ENCODE results near the gene TPD52L1. TPM values are rescaled to one million over a fixed set of nuclear protein-coding genes. Genes with fewer than 3 reads are reported as not detected.

TPD52L1 gene
- total and polyA plus RNA-seq, 2 experiments from 2014 or later = 22.8 to 24.0 TPM

DNA sequence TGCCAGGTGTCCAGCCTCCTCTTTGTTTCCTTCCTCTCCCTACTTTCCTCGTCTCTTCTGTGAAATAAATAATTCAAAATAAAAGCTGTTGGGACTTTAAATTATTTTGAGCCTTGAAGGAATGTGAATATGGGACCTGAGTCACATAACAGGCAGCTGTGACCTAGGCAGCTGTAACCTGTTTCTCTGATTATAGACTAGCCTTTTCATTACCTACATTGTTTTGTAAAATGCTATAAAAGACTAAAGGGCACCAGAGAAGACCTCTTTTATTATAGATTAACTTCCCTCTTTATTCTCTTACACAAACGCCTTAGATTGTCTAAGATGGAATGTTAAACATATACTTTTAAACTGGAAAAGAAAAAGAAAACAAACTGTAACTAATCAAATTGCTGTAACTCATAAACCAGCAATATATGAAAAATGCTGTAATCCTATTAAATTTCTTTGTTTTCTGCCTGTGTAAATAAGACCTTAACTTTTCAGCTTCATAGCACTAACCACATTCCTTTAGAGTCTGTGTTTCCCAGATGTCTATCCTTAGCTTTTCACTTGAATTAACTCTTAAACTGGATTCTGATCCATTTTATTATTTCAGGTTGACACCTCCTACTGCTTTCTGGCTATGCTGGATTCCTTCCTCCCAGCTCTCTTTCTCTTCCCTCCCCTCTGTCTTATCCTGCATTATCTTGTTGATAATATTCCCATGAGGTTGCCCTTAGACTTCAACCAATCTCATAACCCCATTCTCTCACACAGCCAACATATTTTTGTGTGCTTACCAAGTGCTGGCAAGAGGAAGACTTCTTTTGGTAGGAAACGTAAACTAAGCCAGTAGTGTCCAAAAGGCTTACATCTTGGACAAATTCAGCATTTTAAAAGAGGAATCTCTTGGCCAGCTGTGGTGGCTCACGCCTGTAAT is 69.2 kb downstream of the TPD52L1 start:
- DNase-seq (ENCODE audit: low spot score) = no peak
- H3K4me1 Mint-ChIP-seq = peaks cover 20% of the 10 kb centered on the region
- no peaks in the 10 kb centered on the region for H3K9me3 Mint-ChIP-seq
- H3K4me3 ChIP-seq = no peak overlapping the region
- no peak overlapping the region for H3K4me3 Mint-ChIP-seq
- H4K20me1 ChIP-seq (replicated peaks; ENCODE audit: insufficient read depth) = no peaks in the 10 kb centered on the region
- H3K27me3 Mint-ChIP-seq (ENCODE audit: insufficient read depth, low read depth, poor library complexity) = no peaks in the 10 kb centered on the region
- H3K27me3 ChIP-seq (ENCODE audit: insufficient read depth) = no peaks in the 10 kb centered on the region
- no peaks in the 10 kb centered on the region for H3K36me3 Mint-ChIP-seq (ENCODE audit: low read depth)
- H3K9me2 ChIP-seq (ENCODE audit: insufficient read depth) = no peaks in the 10 kb centered on the region
- H3K36me3 ChIP-seq (ENCODE audit: insufficient read depth) = no peaks in the 10 kb centered on the region
- H3K4me2 ChIP-seq = no peak overlapping the region
- no peak overlapping the region for H3K27ac ChIP-seq (ENCODE audit: low read depth)
- no peak overlapping the region for H2AFZ ChIP-seq
- no peak for TF ChIP-seq EZH2phosphoT487 (IDR thresholded peaks at IDR 0.05; ENCODE audit: unreplicated experiment)
- no peak for TF ChIP-seq STAT1 (IDR thresholded peaks at IDR 0.05; ENCODE audit: unreplicated experiment)
- no peak for TF ChIP-seq POLR2AphosphoS5 (IDR thresholded peaks at IDR 0.05; ENCODE audit: low read depth)
- H3F3A ChIP-seq (replicated peaks; ENCODE audit: low read depth) = no peaks in the 10 kb centered on the region
- ATAC-seq = no peak
- no peaks in the 10 kb centered on the region for H3K79me2 ChIP-seq (replicated peaks; ENCODE audit: insufficient read depth)
- peaks cover 7% of the 10 kb centered on the region; the same call in 1 of the 2 replicates for H3K4me1 ChIP-seq (ENCODE audit: insufficient read depth)
- H3K27ac Mint-ChIP-seq = no peak overlapping the region

GRCh38 chr6:125224231-125224861 is 70.8 kb downstream of the TPD52L1 start:
- Mint-ChIP-seq H3K9me3 (no peaks in the 10 kb centered on the region), H3K36me3 (ENCODE audit: low read depth) (no peaks in the 10 kb centered on the region), H3K27me3 (ENCODE audit: insufficient read depth, low read depth, poor library complexity) (no peaks in the 10 kb centered on the region), H3K4me1 (peaks cover 13% of the 10 kb centered on the region), H3K4me3 (no peak overlapping the region), H3K27ac (no peak overlapping the region)
- no peaks in the 10 kb centered on the region for H3K27me3 ChIP-seq (ENCODE audit: insufficient read depth)
- H3K4me1 ChIP-seq (ENCODE audit: insufficient read depth) = peaks cover 5% of the 10 kb centered on the region; the same call in 1 of the 2 replicates
- H3K27ac ChIP-seq (ENCODE audit: low read depth) = no peak overlapping the region
- no peak overlapping the region for H3K4me3 ChIP-seq
- no peaks in the 10 kb centered on the region for H4K20me1 ChIP-seq (replicated peaks; ENCODE audit: insufficient read depth)
- DNase-seq (ENCODE audit: low spot score) = no peak
- no peak overlapping the region for H2AFZ ChIP-seq
- ATAC-seq = no peak
- no peaks in the 10 kb centered on the region for H3K9me2 ChIP-seq (ENCODE audit: insufficient read depth)
- H3K79me2 ChIP-seq (replicated peaks; ENCODE audit: insufficient read depth) = no peaks in the 10 kb centered on the region
- H3K4me2 ChIP-seq = no peak overlapping the region
- H3F3A ChIP-seq (replicated peaks; ENCODE audit: low read depth) = no peaks in the 10 kb centered on the region
- no peaks in the 10 kb centered on the region for H3K36me3 ChIP-seq (ENCODE audit: insufficient read depth)
- TF ChIP-seq, protein P1, sequence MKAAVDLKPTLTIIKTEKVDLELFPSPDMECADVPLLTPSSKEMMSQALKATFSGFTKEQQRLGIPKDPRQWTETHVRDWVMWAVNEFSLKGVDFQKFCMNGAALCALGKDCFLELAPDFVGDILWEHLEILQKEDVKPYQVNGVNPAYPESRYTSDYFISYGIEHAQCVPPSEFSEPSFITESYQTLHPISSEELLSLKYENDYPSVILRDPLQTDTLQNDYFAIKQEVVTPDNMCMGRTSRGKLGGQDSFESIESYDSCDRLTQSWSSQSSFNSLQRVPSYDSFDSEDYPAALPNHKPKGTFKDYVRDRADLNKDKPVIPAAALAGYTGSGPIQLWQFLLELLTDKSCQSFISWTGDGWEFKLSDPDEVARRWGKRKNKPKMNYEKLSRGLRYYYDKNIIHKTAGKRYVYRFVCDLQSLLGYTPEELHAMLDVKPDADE (IDR thresholded peaks at IDR 0.05) = no peak
- TF ChIP-seq ZNF114 (CRISPR knock-in tag; IDR thresholded peaks at IDR 0.05) = no peak
- TF ChIP-seq CTCF (conservative IDR thresholded peaks at IDR 0.05; ENCODE audit: low read depth in 2 of 2) = no peak
- no peak for TF ChIP-seq POLR2AphosphoS5 (IDR thresholded peaks at IDR 0.05; ENCODE audit: low read depth)
- TF ChIP-seq EZH2 (IDR thresholded peaks at IDR 0.05; ENCODE audit: low read depth, unreplicated experiment) = no peak
- TF ChIP-seq ZNF331 (CRISPR knock-in tag; IDR thresholded peaks at IDR 0.05; ENCODE audit: low read depth) = no peak
- TF ChIP-seq REST (IDR thresholded peaks at IDR 0.05; ENCODE audit: unreplicated experiment) = no peak
- TF ChIP-seq JUNB (IDR thresholded peaks at IDR 0.05; ENCODE audit: unreplicated experiment) = no peak
- TF ChIP-seq CREB1 (CRISPR knock-in tag; IDR thresholded peaks at IDR 0.05; ENCODE audit: low read depth) = no peak
- TF ChIP-seq STAT1 (IDR thresholded peaks at IDR 0.05; ENCODE audit: unreplicated experiment) = no peak
- TF ChIP-seq NANOG (IDR thresholded peaks at IDR 0.05; ENCODE audit: borderline replicate concordance) = no peak
- no peak for TF ChIP-seq EZH2phosphoT487 (IDR thresholded peaks at IDR 0.05; ENCODE audit: unreplicated experiment)

Measured in GM23338 (cell line).